22Rv1 (cell line): ENCODE data around the gene CDK14.

ENCODE experiments used
- ZFX ChIP-seq: fragments of 450-650 bp; IDR thresholded peaks from 2 replicates; pipeline ENCODE4 v1.6.1; 2017; ENCODE audit warnings: antibody characterized with exemption, borderline replicate concordance
- TF ChIP-seq, protein P1 (sequence below): fragments of 450-650 bp; IDR thresholded peaks from 2 replicates; pipeline ENCODE4 v1.5.1; 2017; ENCODE audit warnings: mild to moderate bottlenecking

- TF ChIP-seq, protein P1, sequence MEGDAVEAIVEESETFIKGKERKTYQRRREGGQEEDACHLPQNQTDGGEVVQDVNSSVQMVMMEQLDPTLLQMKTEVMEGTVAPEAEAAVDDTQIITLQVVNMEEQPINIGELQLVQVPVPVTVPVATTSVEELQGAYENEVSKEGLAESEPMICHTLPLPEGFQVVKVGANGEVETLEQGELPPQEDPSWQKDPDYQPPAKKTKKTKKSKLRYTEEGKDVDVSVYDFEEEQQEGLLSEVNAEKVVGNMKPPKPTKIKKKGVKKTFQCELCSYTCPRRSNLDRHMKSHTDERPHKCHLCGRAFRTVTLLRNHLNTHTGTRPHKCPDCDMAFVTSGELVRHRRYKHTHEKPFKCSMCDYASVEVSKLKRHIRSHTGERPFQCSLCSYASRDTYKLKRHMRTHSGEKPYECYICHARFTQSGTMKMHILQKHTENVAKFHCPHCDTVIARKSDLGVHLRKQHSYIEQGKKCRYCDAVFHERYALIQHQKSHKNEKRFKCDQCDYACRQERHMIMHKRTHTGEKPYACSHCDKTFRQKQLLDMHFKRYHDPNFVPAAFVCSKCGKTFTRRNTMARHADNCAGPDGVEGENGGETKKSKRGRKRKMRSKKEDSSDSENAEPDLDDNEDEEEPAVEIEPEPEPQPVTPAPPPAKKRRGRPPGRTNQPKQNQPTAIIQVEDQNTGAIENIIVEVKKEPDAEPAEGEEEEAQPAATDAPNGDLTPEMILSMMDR, result no peak
- TF ChIP-seq ZFX, result no peak
These were observed 7.2 kb downstream of the CDK14 start for GRCh38 chr7:90603346-90603745.
